ENCODE results near the gene MBD3L4. TPM values are rescaled to one million over a fixed set of nuclear protein-coding genes. Genes with fewer than 3 reads are reported as not detected.

The MBD3L4 gene
- total and polyA plus RNA-seq, 2 of the 13 experiments (the other 11 are each of a cell fraction or from before 2014, with no cell fraction given): not detected

DNA sequence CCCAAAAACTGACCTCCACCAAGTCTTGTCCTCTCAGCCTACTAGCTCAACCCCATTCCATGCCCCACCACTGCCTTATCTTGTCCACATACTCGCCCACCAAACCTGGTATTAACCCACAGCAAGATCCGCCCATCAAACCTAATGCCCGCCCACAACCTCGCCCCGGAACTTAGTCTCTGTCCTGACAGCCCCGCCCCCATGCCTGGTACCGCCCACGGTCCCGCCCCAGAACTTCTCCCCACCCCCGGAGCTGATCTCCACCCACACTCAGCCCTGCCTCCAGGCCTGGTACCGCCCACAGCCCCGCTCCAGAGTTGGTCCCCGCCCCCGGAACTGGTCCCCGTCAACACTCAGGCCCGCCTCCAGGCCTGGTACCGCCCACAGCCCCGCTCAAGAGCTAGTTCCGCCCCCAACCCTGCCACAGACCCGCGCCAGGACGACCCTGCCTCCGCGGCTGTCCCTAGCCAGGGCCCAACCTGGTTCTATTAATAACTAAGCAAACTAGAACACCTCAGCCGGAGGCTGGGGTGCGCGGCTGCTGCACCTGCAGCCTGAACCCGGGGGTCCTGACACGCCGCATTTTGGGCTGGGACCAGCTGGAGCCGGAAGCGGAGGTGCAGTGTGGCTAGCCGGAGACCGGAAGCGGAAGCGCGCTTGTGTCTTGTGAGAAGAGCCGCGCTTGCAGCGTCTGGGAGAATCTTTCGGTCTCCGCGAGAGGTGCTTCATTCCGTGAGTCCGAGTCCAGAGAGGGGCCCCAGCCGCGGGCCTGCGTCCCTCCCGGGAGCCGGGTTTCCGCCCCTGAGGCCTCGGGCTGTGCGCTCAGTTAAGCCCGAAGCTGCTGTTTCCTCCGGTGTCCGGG lies 29.3 kb upstream of the MBD3L4 start, which contains the start of gene ZNF557:
Gene ZNF557, plus strand, starts transcription at position 662 of the 862 bp plus-strand sequence. CDS start 5,372 bp downstream, outside the sequence.
- ATAC-seq: peak; percentile 99
- CTCF ChIA-PET (ENCODE audit: low intra/inter-chr PET ratio, low total read pairs): no interaction called here
- Histone ChIP-seq H3K79me2 (ENCODE audit: insufficient read depth, low read length) (peaks cover 11% of the 10 kb centered on the region), H2AFZ (ENCODE audit: low read length) (peak within 1 kb of the TSS; percentile 51), H4K20me1 (ENCODE audit: insufficient read depth, low read length) (no peaks in the 10 kb centered on the region), H3K9me3 (ENCODE audit: low read length) (peaks cover 7% of the 10 kb centered on the region), H3K4me2 (ENCODE audit: low read depth, low read length) (peak within 1 kb of the TSS; percentile 74), H3K27me3 (ENCODE audit: control insufficient read depth in 1 of 2, insufficient read depth in 2 of 2, low read length in 2 of 2) (no peaks in the 10 kb centered on the region; a peak in 1 of 5 replicates), H3K36me3 (replicated peaks in 1 of 2; ENCODE audit: control insufficient read depth in 1 of 2, insufficient read depth in 2 of 2, low read length in 2 of 2) (peaks cover 4 to 21% of the 10 kb centered on the region in 2 experiments; a peak in 4 of 5 replicates), H3K4me3 (replicated peaks in 1 of 3; ENCODE audit: insufficient read depth in 1 of 3, low read depth in 2 of 3, low read length in 3 of 3) (peak within 1 kb of the TSS; percentile 77 to 94 (median 90)), H3K4me1 (ENCODE audit: insufficient read depth, low read length) (peaks cover 14% of the 10 kb centered on the region), H3K27ac (ENCODE audit: extremely low read length, insufficient read depth, low read length) (peak within 1 kb of the TSS; percentile 77), H3K9ac (ENCODE audit: insufficient read depth, low read depth, low read length) (peak within 1 kb of the TSS; percentile 80)
- FAIRE-seq: peak; percentile 51
- in situ Hi-C loops (cut with HindIII; ENCODE audit: extremely low pct_ligation_motif_present, low pct_unique_long_range_greater_than_20kb): no loop called here
- POLR2A ChIA-PET: interaction anchor here (0.6 to 1.5 kb wide), 17 partner anchors 12 to 708 kb away, joined by 3 to 32 read pairs (median 4); partner anchors contain the start of genes ALKBH7, CLPP, MCOLN1 and PET100
- 2% methylated on average over 27 of the region's 56 CpGs for WGBS (ENCODE audit: low lambda C conversion rate)
- DNase-seq (ENCODE audit: low spot score): peak; percentile 88
- no TSS peak for BruUV-seq (replicated peaks)
- intact Hi-C loops (cut with micrococcal nuclease; ENCODE audit: unreplicated experiment): no loop called here
- TF ChIP-seq TAF1 (CRISPR knock-in tag; IDR thresholded peaks at IDR 0.05): peak; percentile 66
- peak; percentile 97 for TF ChIP-seq GABPB1 (CRISPR knock-in tag; IDR thresholded peaks at IDR 0.05)
- no peak for TF ChIP-seq ERF (CRISPR knock-in tag; IDR thresholded peaks at IDR 0.05)
- TF ChIP-seq TBP (CRISPR knock-in tag; IDR thresholded peaks at IDR 0.05): peak; percentile 42; the same call in 1 of the 2 replicates
- TF ChIP-seq, protein P1, sequence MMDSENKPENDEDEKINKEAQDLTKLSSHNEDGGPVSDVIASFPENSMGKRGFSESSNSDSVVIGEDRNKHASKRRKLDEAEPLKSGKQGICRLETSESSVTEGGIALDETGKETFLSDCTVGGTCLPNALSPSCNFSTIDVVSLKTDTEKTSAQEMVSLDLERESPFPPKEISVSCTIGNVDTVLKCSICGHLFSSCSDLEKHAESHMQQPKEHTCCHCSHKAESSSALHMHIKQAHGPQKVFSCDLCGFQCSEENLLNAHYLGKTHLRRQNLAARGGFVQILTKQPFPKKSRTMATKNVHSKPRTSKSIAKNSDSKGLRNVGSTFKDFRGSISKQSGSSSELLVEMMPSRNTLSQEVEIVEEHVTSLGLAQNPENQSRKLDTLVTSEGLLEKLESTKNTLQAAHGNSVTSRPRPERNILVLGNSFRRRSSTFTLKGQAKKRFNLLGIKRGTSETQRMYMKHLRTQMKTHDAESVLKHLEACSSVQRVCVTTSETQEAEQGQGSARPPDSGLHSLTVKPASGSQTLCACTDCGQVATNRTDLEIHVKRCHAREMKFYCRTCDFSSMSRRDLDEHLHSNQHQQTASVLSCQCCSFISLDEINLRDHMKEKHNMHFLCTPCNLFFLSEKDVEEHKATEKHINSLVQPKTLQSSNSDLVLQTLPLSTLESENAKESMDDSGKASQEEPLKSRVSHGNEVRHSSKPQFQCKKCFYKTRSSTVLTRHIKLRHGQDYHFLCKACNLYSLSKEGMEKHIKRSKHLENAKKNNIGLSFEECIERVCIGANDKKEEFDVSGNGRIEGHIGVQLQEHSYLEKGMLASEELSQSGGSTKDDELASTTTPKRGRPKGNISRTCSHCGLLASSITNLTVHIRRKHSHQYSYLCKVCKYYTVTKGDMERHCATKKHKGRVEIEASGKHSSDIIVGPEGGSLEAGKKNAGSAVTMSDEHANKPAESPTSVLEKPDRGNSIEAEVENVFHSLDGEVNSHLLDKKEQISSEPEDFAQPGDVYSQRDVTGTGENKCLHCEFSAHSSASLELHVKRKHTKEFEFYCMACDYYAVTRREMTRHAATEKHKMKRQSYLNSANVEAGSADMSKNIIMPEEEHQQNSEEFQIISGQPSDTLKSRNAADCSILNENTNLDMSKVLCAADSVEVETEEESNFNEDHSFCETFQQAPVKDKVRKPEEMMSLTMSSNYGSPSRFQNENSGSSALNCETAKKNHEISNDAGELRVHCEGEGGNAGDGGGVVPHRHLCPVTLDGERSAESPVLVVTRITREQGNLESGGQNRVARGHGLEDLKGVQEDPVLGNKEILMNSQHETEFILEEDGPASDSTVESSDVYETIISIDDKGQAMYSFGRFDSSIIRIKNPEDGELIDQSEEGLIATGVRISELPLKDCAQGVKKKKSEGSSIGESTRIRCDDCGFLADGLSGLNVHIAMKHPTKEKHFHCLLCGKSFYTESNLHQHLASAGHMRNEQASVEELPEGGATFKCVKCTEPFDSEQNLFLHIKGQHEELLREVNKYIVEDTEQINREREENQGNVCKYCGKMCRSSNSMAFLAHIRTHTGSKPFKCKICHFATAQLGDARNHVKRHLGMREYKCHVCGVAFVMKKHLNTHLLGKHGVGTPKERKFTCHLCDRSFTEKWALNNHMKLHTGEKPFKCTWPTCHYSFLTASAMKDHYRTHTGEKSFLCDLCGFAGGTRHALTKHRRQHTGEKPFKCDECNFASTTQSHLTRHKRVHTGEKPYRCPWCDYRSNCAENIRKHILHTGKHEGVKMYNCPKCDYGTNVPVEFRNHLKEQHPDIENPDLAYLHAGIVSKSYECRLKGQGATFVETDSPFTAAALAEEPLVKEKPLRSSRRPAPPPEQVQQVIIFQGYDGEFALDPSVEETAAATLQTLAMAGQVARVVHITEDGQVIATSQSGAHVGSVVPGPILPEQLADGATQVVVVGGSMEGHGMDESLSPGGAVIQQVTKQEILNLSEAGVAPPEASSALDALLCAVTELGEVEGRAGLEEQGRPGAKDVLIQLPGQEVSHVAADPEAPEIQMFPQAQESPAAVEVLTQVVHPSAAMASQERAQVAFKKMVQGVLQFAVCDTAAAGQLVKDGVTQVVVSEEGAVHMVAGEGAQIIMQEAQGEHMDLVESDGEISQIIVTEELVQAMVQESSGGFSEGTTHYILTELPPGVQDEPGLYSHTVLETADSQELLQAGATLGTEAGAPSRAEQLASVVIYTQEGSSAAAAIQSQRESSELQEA (CRISPR knock-in tag; IDR thresholded peaks at IDR 0.05; ENCODE audit: not compliant biosample characterization): peak; percentile 69
- no peak for TF ChIP-seq ZNF629 (CRISPR knock-in tag; conservative IDR thresholded peaks at IDR 0.05)
- no peak for TF ChIP-seq POLR2AphosphoS2 (IDR thresholded peaks at IDR 0.05; ENCODE audit: low read depth, low read length)
- TF ChIP-seq, protein P2, sequence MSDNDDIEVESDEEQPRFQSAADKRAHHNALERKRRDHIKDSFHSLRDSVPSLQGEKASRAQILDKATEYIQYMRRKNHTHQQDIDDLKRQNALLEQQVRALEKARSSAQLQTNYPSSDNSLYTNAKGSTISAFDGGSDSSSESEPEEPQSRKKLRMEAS (IDR thresholded peaks at IDR 0.05): peak; percentile 65
- TF ChIP-seq ZSCAN21 (CRISPR knock-in tag; IDR thresholded peaks at IDR 0.05; ENCODE audit: borderline replicate concordance): no peak
- TF ChIP-seq, protein P3, sequence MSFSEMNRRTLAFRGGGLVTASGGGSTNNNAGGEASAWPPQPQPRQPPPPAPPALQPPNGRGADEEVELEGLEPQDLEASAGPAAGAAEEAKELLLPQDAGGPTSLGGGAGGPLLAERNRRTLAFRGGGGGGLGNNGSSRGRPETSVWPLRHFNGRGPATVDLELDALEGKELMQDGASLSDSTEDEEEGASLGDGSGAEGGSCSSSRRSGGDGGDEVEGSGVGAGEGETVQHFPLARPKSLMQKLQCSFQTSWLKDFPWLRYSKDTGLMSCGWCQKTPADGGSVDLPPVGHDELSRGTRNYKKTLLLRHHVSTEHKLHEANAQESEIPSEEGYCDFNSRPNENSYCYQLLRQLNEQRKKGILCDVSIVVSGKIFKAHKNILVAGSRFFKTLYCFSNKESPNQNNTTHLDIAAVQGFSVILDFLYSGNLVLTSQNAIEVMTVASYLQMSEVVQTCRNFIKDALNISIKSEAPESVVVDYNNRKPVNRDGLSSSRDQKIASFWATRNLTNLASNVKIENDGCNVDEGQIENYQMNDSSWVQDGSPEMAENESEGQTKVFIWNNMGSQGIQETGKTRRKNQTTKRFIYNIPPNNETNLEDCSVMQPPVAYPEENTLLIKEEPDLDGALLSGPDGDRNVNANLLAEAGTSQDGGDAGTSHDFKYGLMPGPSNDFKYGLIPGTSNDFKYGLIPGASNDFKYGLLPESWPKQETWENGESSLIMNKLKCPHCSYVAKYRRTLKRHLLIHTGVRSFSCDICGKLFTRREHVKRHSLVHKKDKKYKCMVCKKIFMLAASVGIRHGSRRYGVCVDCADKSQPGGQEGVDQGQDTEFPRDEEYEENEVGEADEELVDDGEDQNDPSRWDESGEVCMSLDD (CRISPR knock-in tag; IDR thresholded peaks at IDR 0.05; ENCODE audit: borderline replicate concordance): no peak
- peak; percentile 63 for TF ChIP-seq RBM39 (IDR thresholded peaks at IDR 0.05; ENCODE audit: low read depth, low read length, poor library complexity, severe bottlenecking)
- peak; percentile 66; the same call in 1 of the 2 replicates for TF ChIP-seq SMAD1 (CRISPR knock-in tag; IDR thresholded peaks at IDR 0.05; ENCODE audit: borderline replicate concordance, low read depth)
